Mucosa of stomach (tissue), 1 donor: Measurements from ENCODE around the gene ANKS3.

Experiments
- H3K27me3 ChIP-seq: one replicate; pipeline ENCODE4 v1.7.0; 2013; ENCODE audit warnings: mild to moderate bottlenecking, low read length; ENCODE audit not compliant: control insufficient read depth, insufficient read depth
- H3K36me3 ChIP-seq: one replicate; pipeline ENCODE4 v1.7.0; 2013; ENCODE audit warnings: low read length; ENCODE audit not compliant: control insufficient read depth, insufficient read depth
- H3K4me1 ChIP-seq: one replicate; pipeline ENCODE4 v1.7.0; 2013; ENCODE audit warnings: mild to moderate bottlenecking, low read length; ENCODE audit not compliant: control insufficient read depth, insufficient read depth
- H3K4me3 ChIP-seq: one replicate; pipeline ENCODE4 v1.7.0; 2013; ENCODE audit warnings: low read length
- H3K9ac ChIP-seq: one replicate; pipeline ENCODE4 v1.7.0; 2013; ENCODE audit warnings: mild to moderate bottlenecking, low read length, moderate library complexity
- H3K9me3 ChIP-seq: one replicate; pipeline ENCODE4 v1.7.0; 2013; ENCODE audit warnings: mild to moderate bottlenecking, low read length, moderate library complexity; ENCODE audit not compliant: control insufficient read depth
- donor health status: Pancreatic carcinoma.

The ANKS3 gene

GRCh38 chr16:4689864-4690704, 44.0 kb downstream of the ANKS3 start:
- Histone ChIP-seq H3K9me3 (no peaks in the 10 kb centered on the region), H3K27me3 (no peaks in the 10 kb centered on the region), H3K36me3 (no peaks in the 10 kb centered on the region), H3K4me3 (no peak overlapping the region), H3K4me1 (peaks cover 19% of the 10 kb centered on the region), H3K9ac (no peak overlapping the region)

GRCh38 chr16:4689091-4689671, 44.9 kb downstream of the ANKS3 start:
- Histone ChIP-seq H3K9me3 (no peaks in the 10 kb centered on the region), H3K4me1 (peaks cover 12% of the 10 kb centered on the region), H3K27me3 (no peaks in the 10 kb centered on the region), H3K4me3 (no peak overlapping the region), H3K9ac (no peak overlapping the region), H3K36me3 (peaks cover 4% of the 10 kb centered on the region)

- H3K9me3 ChIP-seq, result no peaks in the 10 kb centered on the region
- H3K9ac ChIP-seq, result no peak overlapping the region
- no peak overlapping the region for H3K4me3 ChIP-seq
- no peaks in the 10 kb centered on the region for H3K27me3 ChIP-seq
- peaks cover 12% of the 10 kb centered on the region for H3K4me1 ChIP-seq
- peaks cover 8% of the 10 kb centered on the region for H3K36me3 ChIP-seq
Observed at GRCh38 chr16:4688674-4689045, 45.4 kb downstream of the ANKS3 start.

- Histone ChIP-seq H3K9ac (no peak overlapping the region), H3K36me3 (peaks cover 8% of the 10 kb centered on the region), H3K4me3 (no peak overlapping the region), H3K9me3 (no peaks in the 10 kb centered on the region), H3K27me3 (no peaks in the 10 kb centered on the region), H3K4me1 (peaks cover 15% of the 10 kb centered on the region)
Observed at GRCh38 chr16:4687946-4688673, 46.0 kb downstream of the ANKS3 start.

GRCh38 chr16:4687416-4687815, 46.7 kb downstream of the ANKS3 start:
- H3K9ac ChIP-seq, result no peak overlapping the region
- no peaks in the 10 kb centered on the region for H3K9me3 ChIP-seq
- no peaks in the 10 kb centered on the region for H3K27me3 ChIP-seq
- peaks cover 8% of the 10 kb centered on the region for H3K36me3 ChIP-seq
- H3K4me3 ChIP-seq, result no peak overlapping the region
- peaks cover 15% of the 10 kb centered on the region for H3K4me1 ChIP-seq

- no peak overlapping the region for H3K4me3 ChIP-seq
- H3K4me1 ChIP-seq, result peaks cover 13% of the 10 kb centered on the region
- no peaks in the 10 kb centered on the region for H3K9me3 ChIP-seq
- peaks cover 8% of the 10 kb centered on the region for H3K36me3 ChIP-seq
- H3K27me3 ChIP-seq, result no peaks in the 10 kb centered on the region
- no peak overlapping the region for H3K9ac ChIP-seq
Observed at GRCh38 chr16:4686497-4687210, 47.4 kb downstream of the ANKS3 start.

- Histone ChIP-seq H3K9me3 (no peaks in the 10 kb centered on the region), H3K27me3 (no peaks in the 10 kb centered on the region), H3K4me1 (peaks cover 21% of the 10 kb centered on the region), H3K9ac (no peak overlapping the region), H3K36me3 (peaks cover 8% of the 10 kb centered on the region), H3K4me3 (no peak overlapping the region)
Observed at GRCh38 chr16:4685776-4686496, 48.1 kb downstream of the ANKS3 start.

GRCh38 chr16:4685292-4685691, 48.8 kb downstream of the ANKS3 start:
- Histone ChIP-seq H3K4me3 (no peak overlapping the region), H3K27me3 (no peaks in the 10 kb centered on the region), H3K9me3 (no peaks in the 10 kb centered on the region), H3K36me3 (peaks cover 8% of the 10 kb centered on the region), H3K9ac (no peak overlapping the region), H3K4me1 (peaks cover 27% of the 10 kb centered on the region)

GRCh38 chr16:4684763-4685162, 49.3 kb downstream of the ANKS3 start:
- peaks cover 32% of the 10 kb centered on the region for H3K4me1 ChIP-seq
- H3K9me3 ChIP-seq, result no peaks in the 10 kb centered on the region
- H3K36me3 ChIP-seq, result peaks cover 8% of the 10 kb centered on the region
- H3K27me3 ChIP-seq, result no peaks in the 10 kb centered on the region
- no peak overlapping the region for H3K4me3 ChIP-seq
- no peak overlapping the region for H3K9ac ChIP-seq

- peaks cover 8% of the 10 kb centered on the region for H3K36me3 ChIP-seq
- no peak overlapping the region for H3K9ac ChIP-seq
- H3K4me3 ChIP-seq, result no peak overlapping the region
- no peaks in the 10 kb centered on the region for H3K27me3 ChIP-seq
- peaks cover 38% of the 10 kb centered on the region for H3K4me1 ChIP-seq
- no peaks in the 10 kb centered on the region for H3K9me3 ChIP-seq
Observed at GRCh38 chr16:4684058-4684715, 49.9 kb downstream of the ANKS3 start.
